Spleen (tissue), 7 donors: ENCODE results near the gene METTL4.
"Not testable (repeated sequence)": the region's sequence is repeated elsewhere in the genome, so short reads cannot be mapped to it uniquely, and the experiment has no call there.

ENCODE experiments used
- POLR2A ChIP-seq, 3 donors: fragments of 450-650 bp; IDR thresholded peaks; one replicate each; pipeline ENCODE4 v1.5.1; 2017; ENCODE audit warnings: antibody characterized with exemption in 3 of 3, mild to moderate bottlenecking in 1 of 3
- POLR2AphosphoS5 ChIP-seq, 3 donors: sonication (generic); formaldehyde crosslinking; IDR thresholded peaks; one replicate each; pipeline ENCODE4 v1.5.1; 2017; ENCODE audit warnings: antibody characterized with exemption in 3 of 3
- TF ChIP-seq, protein P1 (sequence below), 11 experiments: fragments of 200-600 bp in 7 of 11; fragments of 450-650 bp in 4 of 11; sonication (generic) in 4 of 11; IDR thresholded peaks in 8 of 11; conservative IDR thresholded peaks in 3 of 11; 1 replicate in 7 of 11; 2 replicates in 4 of 11; pipeline versions ENCODE4 v1.4.0 to v1.8.0; 2016 to 2021; ENCODE audit warnings: antibody characterized with exemption in 11 of 11, inconsistent platforms in 4 of 11, mild to moderate bottlenecking in 1 of 11
- donor health status: DM: no; HTN: no; CAD: no; lungs with moderate emphysema.
- donor health status: DM: no; HTN: no; CAD: no.
- donor health status: DM: no; HTN: no; CAD: no.

DNA sequence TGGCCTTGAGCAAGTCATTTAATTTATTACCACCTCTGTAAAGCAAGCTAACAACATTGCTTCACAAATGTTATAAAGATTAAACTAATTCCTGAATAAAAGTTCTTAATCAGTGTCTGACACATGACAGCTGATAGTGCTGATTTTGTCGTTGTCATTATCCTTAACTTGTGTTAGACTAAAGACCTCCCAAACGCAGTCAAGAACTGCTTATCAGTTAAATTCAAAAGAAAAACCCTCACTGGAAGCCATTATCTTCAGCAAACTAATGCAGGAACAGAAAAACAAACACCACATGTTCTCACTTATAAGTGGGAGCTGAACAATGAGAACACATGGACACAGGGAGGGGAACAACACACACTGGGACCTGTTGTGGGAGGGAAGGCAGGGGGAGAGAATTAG lies 46.5 kb downstream of the METTL4 start:
- TF ChIP-seq POLR2AphosphoS5, POLR2A (IDR thresholded peaks at IDR 0.05): not testable (repeated sequence)
- TF ChIP-seq, protein P1, sequence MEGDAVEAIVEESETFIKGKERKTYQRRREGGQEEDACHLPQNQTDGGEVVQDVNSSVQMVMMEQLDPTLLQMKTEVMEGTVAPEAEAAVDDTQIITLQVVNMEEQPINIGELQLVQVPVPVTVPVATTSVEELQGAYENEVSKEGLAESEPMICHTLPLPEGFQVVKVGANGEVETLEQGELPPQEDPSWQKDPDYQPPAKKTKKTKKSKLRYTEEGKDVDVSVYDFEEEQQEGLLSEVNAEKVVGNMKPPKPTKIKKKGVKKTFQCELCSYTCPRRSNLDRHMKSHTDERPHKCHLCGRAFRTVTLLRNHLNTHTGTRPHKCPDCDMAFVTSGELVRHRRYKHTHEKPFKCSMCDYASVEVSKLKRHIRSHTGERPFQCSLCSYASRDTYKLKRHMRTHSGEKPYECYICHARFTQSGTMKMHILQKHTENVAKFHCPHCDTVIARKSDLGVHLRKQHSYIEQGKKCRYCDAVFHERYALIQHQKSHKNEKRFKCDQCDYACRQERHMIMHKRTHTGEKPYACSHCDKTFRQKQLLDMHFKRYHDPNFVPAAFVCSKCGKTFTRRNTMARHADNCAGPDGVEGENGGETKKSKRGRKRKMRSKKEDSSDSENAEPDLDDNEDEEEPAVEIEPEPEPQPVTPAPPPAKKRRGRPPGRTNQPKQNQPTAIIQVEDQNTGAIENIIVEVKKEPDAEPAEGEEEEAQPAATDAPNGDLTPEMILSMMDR (IDR thresholded peaks at IDR 0.05 in 8 of 11, conservative IDR thresholded peaks at IDR 0.05 in 3 of 11): not testable (repeated sequence)
